Kidney capillary endothelial cell (primary cell): Measurements from ENCODE around the gene RAB3C.

Experiments used
- DNase-seq: peaks from one replicate; pipeline ENCODE4 v3.0.0-alpha.2; 2018; ENCODE audit warnings: low spot score

Gene RAB3C

DNA sequence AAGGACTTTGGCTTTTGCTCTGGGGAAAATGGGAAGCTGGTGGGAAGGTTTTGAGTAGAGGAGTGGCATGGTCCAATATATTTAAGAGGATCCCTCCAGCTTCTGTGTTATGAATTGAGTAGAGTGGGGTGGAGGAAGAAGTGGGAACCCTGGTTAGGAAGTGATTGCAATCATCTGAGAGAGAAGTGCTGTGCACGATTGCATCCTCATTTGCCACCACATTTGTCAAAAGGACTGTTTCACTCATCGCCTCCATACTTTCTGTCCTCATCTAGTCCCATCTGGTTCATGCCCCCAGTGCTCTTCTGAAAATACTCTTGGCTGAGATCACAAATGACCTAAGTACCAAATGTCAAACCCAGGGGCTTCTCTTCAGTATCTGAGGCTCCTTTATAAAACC, 192.1 kb downstream of the RAB3C start:
- DNase-seq: no peak

DNA sequence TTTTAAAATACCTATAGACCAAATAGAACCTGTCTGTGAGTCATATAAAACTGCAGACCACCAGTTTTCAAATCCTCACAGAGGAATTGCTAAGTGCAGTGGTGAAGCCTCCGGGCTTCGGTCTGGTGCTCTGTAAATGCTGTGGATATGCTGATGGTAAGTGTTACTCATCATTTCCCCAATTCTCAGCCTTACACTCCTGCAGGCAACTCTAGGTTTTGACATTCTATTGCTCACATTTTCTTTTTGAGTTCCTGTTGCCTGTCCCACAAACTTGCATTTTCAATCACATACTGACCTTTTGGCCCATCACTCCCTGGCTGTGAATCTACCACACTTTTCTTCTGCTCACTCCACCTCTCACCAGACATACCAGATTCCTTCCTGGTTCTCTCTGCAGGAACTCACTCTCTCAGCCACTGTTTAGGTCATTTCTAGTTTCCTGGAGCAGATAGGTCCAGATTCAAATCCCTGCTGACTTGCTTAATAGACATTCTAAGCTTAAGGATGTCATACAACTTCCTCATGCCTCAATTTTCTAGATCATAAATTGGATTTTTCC, 192.9 kb downstream of the RAB3C start:
- no peak for DNase-seq

DNA sequence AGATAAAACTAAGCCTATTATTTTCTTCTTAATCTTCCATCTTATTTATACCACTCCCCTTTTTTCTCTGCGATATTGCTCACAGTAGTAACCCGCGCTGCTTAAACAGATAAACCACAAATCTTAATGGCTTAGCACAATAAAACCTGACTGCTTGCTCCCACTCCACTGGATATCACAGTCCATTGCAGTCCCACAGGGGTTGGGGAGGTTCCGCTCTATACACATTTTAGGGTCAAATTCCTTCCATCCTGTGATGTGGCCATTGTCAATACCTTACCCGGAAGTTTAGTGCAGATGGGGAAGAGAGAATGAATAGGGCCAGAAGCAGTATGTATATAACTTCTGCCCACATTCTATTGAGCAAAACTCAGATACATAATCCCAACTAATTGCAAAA, 193.7 kb downstream of the RAB3C start:
- no peak for DNase-seq

GRCh38 chr5:58778888-58779287, 196.0 kb downstream of the RAB3C start:
- no peak for DNase-seq

- no peak for DNase-seq
Measured at GRCh38 chr5:58786035-58786434, 203.2 kb downstream of the RAB3C start.

DNA sequence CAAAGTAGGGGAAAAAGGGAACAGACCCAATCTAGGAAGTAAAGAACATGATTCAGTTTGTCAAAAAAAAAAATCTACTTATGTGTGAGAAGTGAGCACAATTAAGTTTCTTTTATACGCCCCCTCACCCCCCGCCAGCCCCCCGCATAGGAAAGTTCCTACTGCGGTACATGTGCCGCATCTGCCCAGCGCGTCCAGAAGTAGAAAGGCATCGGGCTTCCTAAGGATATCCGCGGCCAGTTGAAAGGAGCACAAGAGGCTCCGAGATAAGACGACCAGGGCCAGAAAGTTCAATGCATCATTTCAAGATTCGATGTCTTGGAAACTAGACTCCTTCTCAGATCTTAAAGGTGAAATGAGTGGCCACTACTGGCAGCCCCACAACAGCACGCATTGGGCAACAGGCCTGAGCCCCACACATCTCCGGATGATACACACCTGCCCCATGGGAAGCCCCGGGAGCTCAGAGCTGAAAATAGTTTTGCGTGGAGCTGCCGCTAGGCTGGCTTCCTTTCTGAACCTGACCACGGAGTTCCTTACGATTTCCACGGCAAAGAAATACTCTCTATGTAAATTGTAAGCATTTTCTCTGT, 203.9 kb downstream of the RAB3C start:
- DNase-seq: no peak

GRCh38 chr5:58787987-58788386, 205.1 kb downstream of the RAB3C start:
- no peak for DNase-seq

- DNase-seq: no peak
Measured at GRCh38 chr5:58793888-58794657, 211.2 kb downstream of the RAB3C start.

GRCh38 chr5:58794875-58795274, 212.0 kb downstream of the RAB3C start:
- no peak for DNase-seq

DNA sequence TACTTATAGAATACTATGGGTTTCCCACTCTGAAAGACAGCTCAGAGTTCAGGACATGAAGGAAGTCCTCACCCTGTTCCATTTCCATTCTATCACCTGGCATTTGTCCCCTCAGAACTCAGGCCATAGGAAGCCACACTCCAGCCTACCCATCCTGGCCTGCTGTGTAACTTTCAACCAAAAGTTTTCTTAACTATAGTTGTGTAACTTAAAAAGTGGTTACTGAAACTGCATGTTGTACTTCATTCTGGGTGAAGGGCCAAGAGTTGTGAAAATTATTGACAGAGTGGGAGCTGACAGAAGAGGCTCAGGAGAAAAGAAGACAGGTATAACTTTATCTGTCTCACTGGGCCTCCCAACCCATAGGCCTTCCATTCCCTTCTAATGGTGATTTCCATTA, 212.5 kb downstream of the RAB3C start:
- DNase-seq: no peak

DNA sequence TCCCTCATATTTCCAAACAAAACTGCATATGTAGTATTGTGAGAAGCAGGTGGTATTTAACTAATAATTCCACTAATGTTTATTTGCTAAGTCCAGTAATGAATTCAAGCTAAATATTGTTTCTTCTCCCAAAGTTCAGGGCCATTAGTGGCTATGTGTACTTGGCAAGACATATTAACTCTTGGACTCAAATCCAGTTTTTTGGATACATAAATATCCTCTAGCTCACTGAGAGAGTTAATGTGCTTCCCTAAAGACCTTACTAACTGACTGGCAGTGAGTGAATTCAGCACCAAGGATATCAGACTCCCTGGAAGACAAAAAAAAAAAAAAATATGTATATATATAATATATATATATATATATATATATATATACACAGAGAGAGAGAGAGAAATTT, 214.1 kb downstream of the RAB3C start:
- DNase-seq: no peak

GRCh38 chr5:58800356-58800755, 217.5 kb downstream of the RAB3C start:
- DNase-seq: no peak

GRCh38 chr5:58800861-58801540, 218.1 kb downstream of the RAB3C start:
- DNase-seq: no peak

GRCh38 chr5:58803056-58803455, 220.2 kb downstream of the RAB3C start:
- DNase-seq: no peak

DNA sequence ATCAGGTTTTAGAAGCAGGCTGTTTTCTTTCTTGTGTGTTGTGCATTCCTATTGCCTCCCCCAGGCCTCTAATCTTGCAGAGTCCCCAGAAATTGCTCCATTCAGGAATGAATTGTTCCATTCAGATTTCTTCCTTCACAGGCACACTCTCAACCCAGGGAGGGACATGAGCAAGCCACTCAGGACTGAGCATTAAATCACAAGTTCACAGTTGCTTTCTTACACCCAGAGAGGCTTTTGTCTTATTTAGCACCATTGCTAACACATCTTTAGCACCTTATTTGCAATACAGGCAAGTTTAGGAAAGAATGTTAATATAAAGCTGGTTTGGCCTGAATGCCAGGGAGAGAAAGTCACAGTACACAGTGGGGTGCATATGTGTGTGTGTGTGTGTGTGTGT, 221.4 kb downstream of the RAB3C start:
- no peak for DNase-seq

GRCh38 chr5:58810086-58810485, 227.2 kb downstream of the RAB3C start:
- no peak for DNase-seq

DNA sequence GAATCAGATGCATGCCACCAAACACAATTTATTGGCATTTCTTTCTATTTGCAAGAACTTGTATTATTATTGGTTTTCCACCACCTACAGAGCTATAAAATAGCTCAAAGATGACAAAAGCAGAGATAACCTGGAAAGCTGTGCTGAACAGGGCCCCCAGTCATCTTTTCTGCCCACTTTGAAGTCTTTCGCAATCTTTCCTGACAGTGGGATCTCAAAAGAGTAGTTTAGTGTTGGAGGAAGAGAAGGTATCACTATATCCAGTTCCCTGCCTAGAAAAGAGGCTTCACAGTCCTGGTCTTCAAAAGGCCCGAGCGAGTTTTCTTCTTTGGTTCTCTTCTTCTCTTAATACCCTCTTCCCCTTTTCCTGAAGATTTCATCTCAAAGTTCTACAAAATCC, 231.0 kb downstream of the RAB3C start:
- no peak for DNase-seq

GRCh38 chr5:58816181-58816731, 233.4 kb downstream of the RAB3C start:
- no peak for DNase-seq

DNA sequence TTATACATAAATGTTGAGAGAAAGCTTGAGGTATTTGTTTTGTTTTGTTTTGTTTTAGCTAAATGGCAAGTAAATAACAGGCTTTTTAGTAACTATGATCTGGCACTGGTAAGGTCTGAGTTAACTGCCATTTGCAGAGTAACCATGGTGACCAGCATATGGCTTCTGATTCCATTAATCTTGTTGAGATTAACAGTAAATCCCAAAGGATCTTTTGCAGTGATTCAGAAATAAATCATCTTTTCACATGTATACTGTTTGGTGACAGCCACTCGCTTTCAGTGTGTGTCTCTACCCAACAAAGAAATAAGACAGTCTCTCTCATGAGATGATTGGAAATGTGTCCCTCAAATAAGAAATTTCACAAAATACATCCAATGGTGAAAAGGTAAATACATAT, 235.6 kb downstream of the RAB3C start:
- DNase-seq: no peak

GRCh38 chr5:58825441-58825840, 242.6 kb downstream of the RAB3C start:
- DNase-seq: no peak

DNA sequence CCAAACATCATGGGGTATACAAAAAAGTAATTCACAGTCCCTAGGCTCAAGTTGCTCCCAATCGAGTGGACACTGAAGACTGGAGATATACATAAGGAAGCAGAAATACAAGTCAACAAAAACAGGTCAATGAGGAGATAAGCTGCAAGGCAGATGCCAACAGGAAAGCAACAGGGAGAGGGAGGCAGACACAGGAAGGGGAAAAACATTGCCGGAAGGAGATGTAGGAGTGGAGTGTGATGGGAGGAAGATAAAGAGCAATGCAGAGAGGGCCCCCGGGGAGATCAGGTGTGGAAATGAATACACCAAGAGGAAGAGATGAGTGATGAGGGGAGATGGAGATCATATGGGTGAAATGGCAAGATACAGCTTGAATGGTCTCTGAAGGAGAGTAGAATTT, 243.0 kb downstream of the RAB3C start:
- DNase-seq: no peak

GRCh38 chr5:58827463-58827862, 244.6 kb downstream of the RAB3C start:
- no peak for DNase-seq

DNA sequence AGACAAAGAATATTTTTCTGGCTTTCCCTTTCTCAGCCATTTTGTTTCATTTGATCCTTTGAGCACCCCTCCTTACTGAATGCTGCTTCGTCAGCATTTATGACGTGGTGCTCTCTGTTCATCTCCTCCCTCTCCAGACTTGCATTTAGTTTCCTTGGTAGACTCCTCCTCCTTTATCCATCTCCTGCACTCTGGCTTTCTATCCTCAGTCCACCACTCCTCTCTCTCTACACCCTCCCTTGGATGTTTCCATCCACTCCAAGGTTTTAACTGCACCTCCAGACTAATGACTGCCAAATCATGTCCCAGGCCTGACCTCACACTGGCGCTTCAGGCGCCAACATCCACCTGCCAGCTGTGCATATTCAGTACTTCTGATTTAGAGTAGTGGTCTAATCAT, 245.4 kb downstream of the RAB3C start:
- no peak for DNase-seq
